Activated naive CD8-positive, alpha-beta T cell treated with anti-CD3 and anti-CD28 coated beads, Interleukin-2, amount 50 U/mL, for 24 hours (primary cell): ENCODE data around the gene SBF1.

ENCODE experiments used
- ATAC-seq: fragments of 150-1000 bp; cut with Tn5 transposase; one replicate; pipeline ENCODE4 v1.10.0; 2021
- DNase-seq: peaks from one replicate; pipeline ENCODE4 v3.0.0; 2021
- H3K27ac Mint-ChIP-seq: one replicate; pipeline ENCODE4 v1.8.0; 2021; ENCODE audit warnings: mild to moderate bottlenecking, mixed read lengths
- H3K27me3 Mint-ChIP-seq: one replicate; pipeline ENCODE4 v1.8.0; 2021; ENCODE audit warnings: mixed read lengths
- H3K36me3 Mint-ChIP-seq: one replicate; pipeline ENCODE4 v1.8.0; 2021; ENCODE audit warnings: low read depth, mixed read lengths
- H3K4me1 Mint-ChIP-seq: one replicate; pipeline ENCODE4 v1.8.0; 2021; ENCODE audit warnings: mixed read lengths
- H3K4me3 Mint-ChIP-seq: one replicate; pipeline ENCODE4 v1.8.0; 2021; ENCODE audit warnings: mild to moderate bottlenecking, moderate library complexity, mixed read lengths
- H3K9me3 Mint-ChIP-seq: one replicate; pipeline ENCODE4 v1.8.0; 2021; ENCODE audit warnings: mixed read lengths

The SBF1 gene

GRCh38 chr22:50482107-50483074 lies 7.6 kb upstream of the SBF1 start:
- DNase-seq (no peak), ATAC-seq (peak; percentile 7)
- peaks cover 5% of the 10 kb centered on the region for H3K4me1 Mint-ChIP-seq
- no peaks in the 10 kb centered on the region for H3K9me3 Mint-ChIP-seq
- no peaks in the 10 kb centered on the region for H3K36me3 Mint-ChIP-seq
- H3K27me3 Mint-ChIP-seq, result peaks cover 9% of the 10 kb centered on the region
- H3K27ac Mint-ChIP-seq, result no peak overlapping the region
- H3K4me3 Mint-ChIP-seq, result peak overlapping the region; percentile 75

GRCh38 chr22:50481440-50482106 lies 6.7 kb upstream of the SBF1 start, which contains the start of gene ADM2:
Gene ADM2 (plus strand): TSS chr22:50481543. CDS start chr22:50481848, 305 bp downstream.
- peak within 1 kb of the TSS; percentile 75 for H3K4me3 Mint-ChIP-seq
- H3K36me3 Mint-ChIP-seq, result no peaks in the 10 kb centered on the region

GRCh38 chr22:50481045-50481439 lies 6.2 kb upstream of the SBF1 start:
- ATAC-seq (no peak), DNase-seq (no peak)
- Mint-ChIP-seq H3K36me3 (no peaks in the 10 kb centered on the region), H3K27ac (no peak overlapping the region), H3K4me3 (peak overlapping the region; percentile 67), H3K4me1 (peaks cover 5% of the 10 kb centered on the region), H3K27me3 (peaks cover 7% of the 10 kb centered on the region), H3K9me3 (no peaks in the 10 kb centered on the region)

More at GRCh38 chr22:50481440-50482106, 6.7 kb upstream of the SBF1 start, which contains the start of gene ADM2:
- DNase-seq (peak; percentile 75), ATAC-seq (peak; percentile 65)
- H3K27me3 Mint-ChIP-seq, result peaks cover 9% of the 10 kb centered on the region
- H3K27ac Mint-ChIP-seq, result no peak within 1 kb of the TSS
- no peaks in the 10 kb centered on the region for H3K9me3 Mint-ChIP-seq
- peaks cover 5% of the 10 kb centered on the region for H3K4me1 Mint-ChIP-seq

- Mint-ChIP-seq H3K4me3 (peak overlapping the region; percentile 67), H3K36me3 (no peaks in the 10 kb centered on the region), H3K27me3 (peaks cover 7% of the 10 kb centered on the region), H3K4me1 (peaks cover 6% of the 10 kb centered on the region), H3K9me3 (no peaks in the 10 kb centered on the region), H3K27ac (no peak overlapping the region)
- ATAC-seq (no peak), DNase-seq (no peak)
Observed at GRCh38 chr22:50479721-50480120, 4.9 kb upstream of the SBF1 start.

GRCh38 chr22:50477923-50478322 lies 3.1 kb upstream of the SBF1 start:
- Mint-ChIP-seq H3K4me3 (no peak overlapping the region), H3K36me3 (no peaks in the 10 kb centered on the region), H3K27ac (no peak overlapping the region), H3K27me3 (peaks cover 7% of the 10 kb centered on the region), H3K4me1 (peaks cover 19% of the 10 kb centered on the region), H3K9me3 (no peaks in the 10 kb centered on the region)
- DNase-seq (no peak), ATAC-seq (no peak)

GRCh38 chr22:50476868-50477267 lies 2.0 kb upstream of the SBF1 start:
- Mint-ChIP-seq H3K9me3 (no peaks in the 10 kb centered on the region), H3K4me1 (peaks cover 29% of the 10 kb centered on the region), H3K4me3 (peak overlapping the region; percentile 45), H3K36me3 (no peaks in the 10 kb centered on the region), H3K27ac (no peak overlapping the region), H3K27me3 (peaks cover 7% of the 10 kb centered on the region)
- DNase-seq (no peak), ATAC-seq (no peak)

GRCh38 chr22:50475652-50476002 lies 792 bp upstream of the SBF1 start:
- H3K36me3 Mint-ChIP-seq, result no peaks in the 10 kb centered on the region
- peak overlapping the region; percentile 46 for H3K27ac Mint-ChIP-seq
- no peak for ATAC-seq
- H3K4me3 Mint-ChIP-seq, result peak overlapping the region; percentile 69
- H3K4me1 Mint-ChIP-seq, result peaks cover 42% of the 10 kb centered on the region
- H3K27me3 Mint-ChIP-seq, result peaks cover 7% of the 10 kb centered on the region
- H3K9me3 Mint-ChIP-seq, result no peaks in the 10 kb centered on the region
- DNase-seq, result no peak

GRCh38 chr22:50473855-50474671 lies 772 bp downstream of the SBF1 start:
- H3K27me3 Mint-ChIP-seq, result no peaks in the 10 kb centered on the region
- ATAC-seq, result no peak
- peaks cover 54% of the 10 kb centered on the region for H3K4me1 Mint-ChIP-seq
- H3K4me3 Mint-ChIP-seq, result peak overlapping the region; percentile 94
- H3K9me3 Mint-ChIP-seq, result no peaks in the 10 kb centered on the region
- no peaks in the 10 kb centered on the region for H3K36me3 Mint-ChIP-seq
- H3K27ac Mint-ChIP-seq, result peak overlapping the region; percentile 91
- DNase-seq, result peak; percentile 59

GRCh38 chr22:50473088-50473487 lies 1.7 kb downstream of the SBF1 start:
- H3K4me1 Mint-ChIP-seq, result peaks cover 64% of the 10 kb centered on the region
- peak; percentile 31 for ATAC-seq
- peak; percentile 52 for DNase-seq
- no peaks in the 10 kb centered on the region for H3K27me3 Mint-ChIP-seq
- H3K4me3 Mint-ChIP-seq, result peak overlapping the region; percentile 94
- peaks cover 3% of the 10 kb centered on the region for H3K36me3 Mint-ChIP-seq
- peak overlapping the region; percentile 91 for H3K27ac Mint-ChIP-seq
- H3K9me3 Mint-ChIP-seq, result no peaks in the 10 kb centered on the region

- H3K36me3 Mint-ChIP-seq, result peaks cover 3% of the 10 kb centered on the region
- H3K27me3 Mint-ChIP-seq, result no peaks in the 10 kb centered on the region
- peaks cover 66% of the 10 kb centered on the region for H3K4me1 Mint-ChIP-seq
- no peak for DNase-seq
- H3K9me3 Mint-ChIP-seq, result no peaks in the 10 kb centered on the region
- ATAC-seq, result no peak
- peak overlapping the region; percentile 56 for H3K27ac Mint-ChIP-seq
- H3K4me3 Mint-ChIP-seq, result peak overlapping the region; percentile 29
Observed at GRCh38 chr22:50471962-50472361, 2.9 kb downstream of the SBF1 start.

- DNase-seq (no peak), ATAC-seq (no peak)
- peaks cover 9% of the 10 kb centered on the region for H3K36me3 Mint-ChIP-seq
- H3K27me3 Mint-ChIP-seq, result no peaks in the 10 kb centered on the region
- peak overlapping the region; percentile 93 for H3K27ac Mint-ChIP-seq
- peaks cover 70% of the 10 kb centered on the region for H3K4me1 Mint-ChIP-seq
- no peaks in the 10 kb centered on the region for H3K9me3 Mint-ChIP-seq
- H3K4me3 Mint-ChIP-seq, result peak overlapping the region; percentile 64
Observed at GRCh38 chr22:50471197-50471847, 3.5 kb downstream of the SBF1 start.

GRCh38 chr22:50470491-50470890 lies 4.3 kb downstream of the SBF1 start:
- Mint-ChIP-seq H3K4me3 (peak overlapping the region; percentile 64), H3K9me3 (no peaks in the 10 kb centered on the region), H3K27ac (peak overlapping the region; percentile 93), H3K27me3 (no peaks in the 10 kb centered on the region), H3K36me3 (peaks cover 11% of the 10 kb centered on the region), H3K4me1 (peaks cover 69% of the 10 kb centered on the region)
- DNase-seq, result no peak
- ATAC-seq, result no peak

- Mint-ChIP-seq H3K4me3 (peak overlapping the region; percentile 64), H3K9me3 (no peaks in the 10 kb centered on the region), H3K36me3 (peaks cover 11% of the 10 kb centered on the region), H3K27ac (peak overlapping the region; percentile 93), H3K27me3 (no peaks in the 10 kb centered on the region), H3K4me1 (peaks cover 66% of the 10 kb centered on the region)
- DNase-seq, result peak; percentile 94
- peak; percentile 81 for ATAC-seq
Observed at GRCh38 chr22:50469377-50470305, 5.2 kb downstream of the SBF1 start.
